ENCODE results near the gene JOSD2. TPM values are rescaled to one million over a fixed set of nuclear protein-coding genes. Genes with fewer than 3 reads are reported as not detected.

JOSD2 gene
- total RNA-seq: 10 to 100 TPM; 39.2 to 42.9 TPM

GRCh38 chr19:50511069-50511822 lies at the start of gene JOSD2:
JOSD2 (minus strand) TSS chr19:50511191; CDS start chr19:50510431, 760 bp downstream.

GRCh38 chr19:50513746-50514345 lies 2.9 kb upstream of the JOSD2 start, which contains the start of gene ASPDH:
ASPDH (minus strand) TSS chr19:50513913; CDS start chr19:50513823, 90 bp downstream.

DNA sequence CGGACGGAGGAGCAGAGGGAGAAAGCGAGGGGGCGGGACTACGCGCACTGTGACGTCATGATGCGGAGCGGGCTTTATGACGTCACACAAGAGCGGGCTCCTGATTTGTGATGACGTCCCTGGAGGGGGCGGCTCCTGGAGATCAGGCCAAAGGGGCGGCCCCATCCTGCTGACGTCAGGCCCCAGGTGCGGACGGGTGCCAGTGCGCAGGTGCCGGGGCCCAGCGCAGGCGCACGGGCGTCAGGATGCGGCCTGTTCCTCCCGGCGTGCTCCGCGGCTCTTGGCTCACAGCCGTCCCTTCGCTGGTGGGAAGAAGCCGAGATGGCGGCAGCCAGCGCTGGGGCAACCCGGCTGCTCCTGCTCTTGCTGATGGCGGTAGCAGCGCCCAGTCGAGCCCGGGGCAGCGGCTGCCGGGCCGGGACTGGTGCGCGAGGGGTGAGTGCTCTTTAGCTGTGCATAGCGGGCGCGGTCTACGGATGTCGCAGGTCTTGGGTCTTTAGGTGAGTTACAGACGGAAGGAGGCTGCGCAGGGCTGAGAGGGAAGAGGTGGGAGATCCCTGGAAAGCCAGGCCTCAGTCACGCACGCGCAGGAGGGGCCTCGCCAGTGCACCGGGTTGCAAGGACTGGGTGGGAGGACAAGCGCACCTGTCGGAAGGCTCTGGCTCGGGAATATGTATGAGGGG lies 34.6 kb downstream of the JOSD2 start, which contains the start of the genes EMC10 and GARIN5A:
Gene EMC10, plus strand, starts transcription at position 284 of the 683 bp plus-strand sequence. Its CDS starts 38 bp downstream, at position 322.
Gene GARIN5A, minus strand, starts transcription at position 625 of the 683 bp plus-strand sequence. Its CDS starts 460 bp downstream, at position 165.

Other genes starting within 250 kb of the JOSD2 start
- 1 to 10 TPM; 4.3 to 4.9 TPM for gene KCNC3, start 181.8 kb downstream of the JOSD2 start, total RNA-seq
- gene NAPSA, start 145.6 kb downstream of the JOSD2 start, total RNA-seq: 1 to 10 TPM; 3.0 to 4.5 TPM
- gene NR1H2, start 134.7 kb downstream of the JOSD2 start, total RNA-seq: 10 to 100 TPM; 68.9 to 73.9 TPM
- gene POLD1, start 126.8 kb downstream of the JOSD2 start, total RNA-seq: 100 to 1,000 TPM; 108 to 116 TPM
- gene SPIB, start 92.3 kb downstream of the JOSD2 start, total RNA-seq: under 1 TPM; 0.53 to 0.73 TPM
- under 1 TPM; 0.12 to 0.66 TPM for gene MYBPC2, start 78.3 kb downstream of the JOSD2 start, total RNA-seq
- gene EMC10, start 34.7 kb downstream of the JOSD2 start, total RNA-seq: 10 to 100 TPM; 65.7 to 66.9 TPM
- gene GARIN5A, start 34.3 kb downstream of the JOSD2 start, total RNA-seq: under 1 TPM in 1 of 2 experiments, not detected in 1; 0.15 TPM
- not detected for gene ASPDH, start 2.7 kb upstream of the JOSD2 start, total RNA-seq
- not detected for gene LRRC4B, start 57.2 kb upstream of the JOSD2 start, total RNA-seq
- not detected for gene SYT3, start 128.7 kb upstream of the JOSD2 start, total RNA-seq
- gene C19orf81, start 138.3 kb upstream of the JOSD2 start, total RNA-seq: not detected
- gene SHANK1, start 208.6 kb upstream of the JOSD2 start, total RNA-seq: not detected
- under 1 TPM; 0.75 to 0.98 TPM for gene CLEC11A, start 212.2 kb upstream of the JOSD2 start, total RNA-seq

Measured in activated naive CD4-positive, alpha-beta T cell treated with anti-CD3 and anti-CD28 coated beads, Interleukin-2, amount 10 ng/mL, durations not matched to agents 5 hours and 36 hours (primary cell).